Endothelial cell of umbilical vein (primary cell): Measurements from ENCODE around the gene CRLF1. TPM values are rescaled to one million over a fixed set of nuclear protein-coding genes. Genes with fewer than 3 reads are reported as not detected.

ENCODE experiments used
- BruUV-seq: library from RNA; stranded (reverse); fragments of 400-500 nt; replicated peaks from 2 replicates; lab custom pipeline; 2021; lab: Mats Ljungman, UMichigan
- CTCF ChIA-PET: fragments of 300-600, 350-600 bp; sonication (Branson Sonifier 250); formaldehyde crosslinking; loops from one replicate; lab custom pipeline; 2021; ENCODE audit warnings: antibody characterized with exemption, inconsistent platforms; lab: Charles Lee
- POLR2A ChIA-PET: fragments of 300-600, 350-600 bp; sonication (Branson Sonifier 250); formaldehyde crosslinking; loops from one replicate; lab custom pipeline; 2021; ENCODE audit warnings: antibody characterized with exemption, inconsistent platforms; lab: Charles Lee
- DNase-seq: peaks from one replicate; pipeline ENCODE4 v3.0.0-alpha.2; 2011; ENCODE audit warnings: low read depth, low spot score
- FAIRE-seq: peaks from 2 replicates; lab custom pipeline; 2011; peaks lifted over from hg19 to GRCh38; lab: Jason Lieb, UNC
- H2AFZ ChIP-seq: 2 replicates; pipeline ENCODE4 v1.6.0; 2012; ENCODE audit warnings: low read depth, low read length, control low read depth, inconsistent platforms
- H3K27ac ChIP-seq: 2 replicates; pipeline ENCODE4 v1.5.1; 2011; ENCODE audit warnings: low read depth, mild to moderate bottlenecking, control low read depth, low read length, moderate library complexity; ENCODE audit not compliant: insufficient read depth
- H3K27me3 ChIP-seq, 2 experiments: 2 replicates each; pipeline versions ENCODE4 v1.6.0 to v1.6.1; 2011; ENCODE audit warnings: low read length in 2 of 2, mixed read lengths in 1 of 2; ENCODE audit not compliant: control insufficient read depth in 2 of 2, insufficient read depth in 2 of 2
- H3K36me3 ChIP-seq, 2 experiments: 2 replicates in 1 of 2; 3 replicates in 1 of 2; pipeline ENCODE4 v1.5.1; 2011; ENCODE audit warnings: low read length in 2 of 2, mild to moderate bottlenecking in 1 of 2, moderate library complexity in 1 of 2; ENCODE audit not compliant: control insufficient read depth in 2 of 2, insufficient read depth in 2 of 2; ENCODE audit errors: extremely low read depth in 1 of 2
- H3K4me1 ChIP-seq: 3 replicates; pipeline ENCODE4 v1.5.1; 2011; ENCODE audit warnings: mild to moderate bottlenecking, low read length; ENCODE audit not compliant: control insufficient read depth, insufficient read depth; ENCODE audit errors: extremely low read depth
- H3K4me2 ChIP-seq: 2 replicates; pipeline ENCODE4 v1.6.1; 2011; ENCODE audit warnings: low read length, control low read depth, mixed read lengths; ENCODE audit not compliant: insufficient read depth
- H3K4me3 ChIP-seq, 3 experiments: fragments of 200-600 bp in 1 of 3; sonication (generic), shearing (Covaris generic) in 1 of 3; replicated peaks in 1 of 3; 2 replicates each; pipeline ENCODE4 v1.5.1; 2011 to 2016; ENCODE audit warnings: control low read depth in 3 of 3, low read length in 3 of 3, mild to moderate bottlenecking in 2 of 3, inconsistent platforms in 1 of 3, low read depth in 1 of 3, moderate library complexity in 1 of 3; ENCODE audit not compliant: insufficient read depth in 1 of 3
- H3K79me2 ChIP-seq: 2 replicates; pipeline ENCODE4 v1.6.0; 2012; ENCODE audit warnings: low read length, inconsistent platforms; ENCODE audit not compliant: control insufficient read depth, insufficient read depth
- H3K9ac ChIP-seq: replicated peaks from 2 replicates; pipeline ENCODE3; 2011; ENCODE audit warnings: low read length, control low read depth; ENCODE audit not compliant: insufficient read depth; ENCODE audit errors: extremely low read depth
- H3K9me1 ChIP-seq: replicated peaks from 3 replicates; pipeline ENCODE4 v1.6.0; 2011; ENCODE audit warnings: mild to moderate bottlenecking, low read length; ENCODE audit not compliant: control insufficient read depth, insufficient read depth; ENCODE audit errors: extremely low read depth
- H3K9me3 ChIP-seq: replicated peaks from 2 replicates; pipeline ENCODE4 v1.5.1; 2012; ENCODE audit warnings: low read length, inconsistent platforms; ENCODE audit not compliant: control insufficient read depth, insufficient read depth
- H4K20me1 ChIP-seq: replicated peaks from 2 replicates; pipeline ENCODE3; 2011; ENCODE audit warnings: mild to moderate bottlenecking, low read length; ENCODE audit not compliant: control insufficient read depth, insufficient read depth; ENCODE audit errors: extremely low read depth
- EZH2 ChIP-seq: IDR thresholded peaks from 2 replicates; pipeline ENCODE4 v1.6.1; 2012; ENCODE audit warnings: borderline replicate concordance, low read depth, mild to moderate bottlenecking, moderate library complexity, low read length, inconsistent platforms; ENCODE audit not compliant: severe bottlenecking
- FOS ChIP-seq: IDR thresholded peaks from 2 replicates; pipeline ENCODE4 v1.6.1; 2011; ENCODE audit warnings: mild to moderate bottlenecking, low read length, moderate library complexity, borderline replicate concordance; ENCODE audit not compliant: insufficient read depth
- GATA2 ChIP-seq: IDR thresholded peaks from 2 replicates; pipeline ENCODE4 v1.7.0; 2011; ENCODE audit warnings: low read depth, mild to moderate bottlenecking, moderate library complexity, mixed read lengths, low read length; ENCODE audit not compliant: insufficient read length, insufficient read depth
- JUN ChIP-seq: IDR thresholded peaks from 2 replicates; pipeline ENCODE4 v1.6.1; 2011; ENCODE audit warnings: borderline replicate concordance, low read depth; ENCODE audit not compliant: insufficient read length, insufficient read depth
- MYC ChIP-seq: IDR thresholded peaks from one replicate; pipeline ENCODE4 v1.6.1; 2011; ENCODE audit warnings: mild to moderate bottlenecking, low read depth, low read length
- POLR2A ChIP-seq: IDR thresholded peaks from 2 replicates; pipeline ENCODE4 v1.6.1; 2012; ENCODE audit warnings: low read depth, mild to moderate bottlenecking, control low read depth, low read length
- POLR2AphosphoS5 ChIP-seq: IDR thresholded peaks from 2 replicates; pipeline ENCODE4 v1.6.1; 2012; ENCODE audit warnings: low read depth, mild to moderate bottlenecking, control low read depth, low read length, moderate library complexity; ENCODE audit not compliant: insufficient read depth
- dilution Hi-C: fragments of 300-500 bp; cut with MboI; formaldehyde crosslinking; loops from one replicate; pipeline ENCODE4 v1.15.0; 2019; ENCODE audit warnings: low sequenced_read_pairs; ENCODE audit not compliant: extremely low pct_ligation_motif_present
- intact Hi-C: fragments of 100-400 bp; cut with micrococcal nuclease; formaldehyde crosslinking; loops from one replicate; pipeline ENCODE4 v1.10.0; 2022
- polyA plus RNA-seq, 4 experiments: library from polyadenylated mRNA; depleted of rRNA in 3 of 4; stranded (reverse) in 3 of 4; unstranded in 1 of 4; fragments of >200 nt; gene quantifications; 2 replicates each; pipeline versions ENCODE4 v1.2.1 to v1.2.3, GENCODE V29; 2011 to 2012; ENCODE audit warnings: missing spikeins in 1 of 4
- total RNA-seq: library from RNA; stranded (reverse); gene quantifications from 2 replicates; pipeline ENCODE4 v1.2.3, GENCODE V29; 2021
- TF ChIP-seq, protein P1 (sequence below), 2 donors: IDR thresholded peaks; 1 replicate in 1 of 2; 2 replicates in 1 of 2; pipeline ENCODE4 v1.5.1; 2011; ENCODE audit warnings: low read length in 2 of 2, mild to moderate bottlenecking in 2 of 2, moderate library complexity in 2 of 2, control low read depth in 1 of 2, inconsistent platforms in 1 of 2, low read depth in 1 of 2; ENCODE audit not compliant: insufficient read depth in 1 of 2; ENCODE audit errors: extremely low read depth in 1 of 2
- TF ChIP-seq, protein P2 (sequence below): IDR thresholded peaks from 2 replicates; pipeline ENCODE4 v1.6.1; 2011; ENCODE audit not compliant: insufficient read depth, insufficient read length

Gene CRLF1
- total and polyA plus RNA-seq, 2 donors (not counting 3 experiments of a cell fraction or from before 2014, with no cell fraction given), result 0.18 TPM; not detected in 1

DNA sequence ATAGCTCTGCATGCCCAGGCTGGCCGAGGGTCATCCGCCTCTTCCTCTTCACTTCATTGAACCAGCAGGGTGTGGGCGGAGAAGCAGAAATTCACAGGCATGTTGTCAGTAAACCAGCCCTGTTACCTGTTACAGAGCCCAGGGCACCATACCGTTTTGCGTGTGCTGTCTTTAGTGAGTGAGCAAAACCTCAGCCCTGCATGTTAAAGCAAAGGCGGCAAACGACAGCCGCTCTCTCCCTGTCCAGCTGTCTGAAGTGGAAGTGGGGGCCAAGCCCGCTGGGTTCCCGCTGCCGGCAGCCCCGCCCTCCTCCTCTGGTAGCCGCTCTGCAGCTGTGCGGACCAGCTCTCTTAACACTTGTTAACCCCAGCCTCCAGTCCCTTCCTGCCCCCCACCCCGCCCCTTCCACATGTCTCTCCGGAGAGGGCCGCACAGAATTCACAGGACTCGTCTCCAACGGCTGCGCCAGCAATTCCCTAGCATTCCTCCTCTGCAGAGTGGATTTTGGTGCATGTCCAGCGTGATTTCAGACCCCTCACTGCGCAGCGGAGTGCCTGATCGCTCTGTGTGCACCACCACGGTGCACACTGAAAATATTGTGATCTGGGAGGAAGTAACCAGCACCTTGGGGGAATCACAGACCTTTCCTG is 42.9 kb upstream of the CRLF1 start:
- no peaks in the 10 kb centered on the region for H3K27me3 ChIP-seq
- H3K36me3 ChIP-seq, result no peaks in the 10 kb centered on the region
- intact Hi-C loops, result loop anchor here (1.0 to 5.0 kb wide), 4 partner anchors 11 to 47 kb away; partner anchors contain the start of gene KLHL26
- H3K9me3 ChIP-seq, result no peaks in the 10 kb centered on the region
- CTCF ChIA-PET, result interaction anchor here (0.9 to 2.2 kb wide), 6 partner anchors 9 to 197 kb away, joined by 3 to 8 read pairs (median 6); partner anchors contain the start of gene UPF1
- no peaks in the 10 kb centered on the region for H4K20me1 ChIP-seq
- no TSS peak for BruUV-seq
- peaks cover 30% of the 10 kb centered on the region for H3K4me1 ChIP-seq
- H2AFZ ChIP-seq, result no peak overlapping the region
- dilution Hi-C loops, result no loop called here
- POLR2A ChIA-PET, result no interaction called here
- TF ChIP-seq GATA2, result no peak
- TF ChIP-seq POLR2A, result no peak
- TF ChIP-seq POLR2AphosphoS5, result no peak
- DNase-seq (peak; percentile 68), FAIRE-seq (peak; percentile 83)
- H3K79me2 ChIP-seq, result no peaks in the 10 kb centered on the region
- H3K9ac ChIP-seq, result no peak overlapping the region
- H3K27ac ChIP-seq, result peak overlapping the region; percentile 67
- peak overlapping the region; percentile 14 for H3K4me2 ChIP-seq
- no peaks in the 10 kb centered on the region for H3K9me1 ChIP-seq
- no peak overlapping the region for H3K4me3 ChIP-seq

DNA sequence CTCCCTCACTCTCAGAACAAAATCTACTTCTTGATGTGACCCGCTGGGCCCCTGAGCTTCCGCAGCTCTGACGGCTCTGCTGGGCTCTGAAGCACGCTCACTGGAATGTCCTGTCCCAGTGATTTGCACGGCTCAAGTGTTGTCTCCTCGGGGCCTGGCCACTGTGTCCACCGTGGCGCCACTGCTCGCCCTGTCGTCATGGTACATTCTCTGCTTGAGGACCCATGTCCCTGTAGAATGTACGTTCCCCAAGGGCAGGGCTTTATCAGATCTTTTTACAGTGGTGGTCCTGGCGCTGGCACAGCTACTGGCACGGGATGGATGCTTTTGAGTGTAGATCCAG is 42.3 kb upstream of the CRLF1 start:
- TF ChIP-seq JUN, result no peak
- no peak for TF ChIP-seq EZH2
- no peak for TF ChIP-seq GATA2
- TF ChIP-seq POLR2A, result no peak
- TF ChIP-seq, protein P1, sequence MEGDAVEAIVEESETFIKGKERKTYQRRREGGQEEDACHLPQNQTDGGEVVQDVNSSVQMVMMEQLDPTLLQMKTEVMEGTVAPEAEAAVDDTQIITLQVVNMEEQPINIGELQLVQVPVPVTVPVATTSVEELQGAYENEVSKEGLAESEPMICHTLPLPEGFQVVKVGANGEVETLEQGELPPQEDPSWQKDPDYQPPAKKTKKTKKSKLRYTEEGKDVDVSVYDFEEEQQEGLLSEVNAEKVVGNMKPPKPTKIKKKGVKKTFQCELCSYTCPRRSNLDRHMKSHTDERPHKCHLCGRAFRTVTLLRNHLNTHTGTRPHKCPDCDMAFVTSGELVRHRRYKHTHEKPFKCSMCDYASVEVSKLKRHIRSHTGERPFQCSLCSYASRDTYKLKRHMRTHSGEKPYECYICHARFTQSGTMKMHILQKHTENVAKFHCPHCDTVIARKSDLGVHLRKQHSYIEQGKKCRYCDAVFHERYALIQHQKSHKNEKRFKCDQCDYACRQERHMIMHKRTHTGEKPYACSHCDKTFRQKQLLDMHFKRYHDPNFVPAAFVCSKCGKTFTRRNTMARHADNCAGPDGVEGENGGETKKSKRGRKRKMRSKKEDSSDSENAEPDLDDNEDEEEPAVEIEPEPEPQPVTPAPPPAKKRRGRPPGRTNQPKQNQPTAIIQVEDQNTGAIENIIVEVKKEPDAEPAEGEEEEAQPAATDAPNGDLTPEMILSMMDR (IDR thresholded peaks at IDR 0.05; ENCODE audit: extremely low read depth in 1 of 2, insufficient read depth in 1 of 2, low read depth in 1 of 2, low read length in 2 of 2), result no peak
- TF ChIP-seq FOS, result no peak
- no peak for TF ChIP-seq MYC
- TF ChIP-seq, protein P2, sequence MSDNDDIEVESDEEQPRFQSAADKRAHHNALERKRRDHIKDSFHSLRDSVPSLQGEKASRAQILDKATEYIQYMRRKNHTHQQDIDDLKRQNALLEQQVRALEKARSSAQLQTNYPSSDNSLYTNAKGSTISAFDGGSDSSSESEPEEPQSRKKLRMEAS, result no peak
- TF ChIP-seq POLR2AphosphoS5, result no peak
- no peak overlapping the region for H2AFZ ChIP-seq
- H3K4me1 ChIP-seq, result peaks cover 30% of the 10 kb centered on the region
- DNase-seq (no peak), FAIRE-seq (peak; percentile 21)
- H3K4me3 ChIP-seq, result no peak overlapping the region
- no peaks in the 10 kb centered on the region for H3K79me2 ChIP-seq
- intact Hi-C loops (loop anchor here (5.0 kb wide), 1 partner anchor 47 kb away; no protein-coding TSS in a partner anchor), dilution Hi-C loops (no loop called here)
- H3K36me3 ChIP-seq, result no peaks in the 10 kb centered on the region
- H3K9ac ChIP-seq, result no peak overlapping the region
- no peaks in the 10 kb centered on the region for H4K20me1 ChIP-seq
- ChIA-PET POLR2A (no interaction called here), CTCF (interaction anchor here (0.9 to 2.2 kb wide), 6 partner anchors 8 to 198 kb away, joined by 3 to 8 read pairs (median 6); partner anchors contain the start of gene UPF1)
- no peaks in the 10 kb centered on the region for H3K9me3 ChIP-seq
- H3K4me2 ChIP-seq, result no peak overlapping the region
- no TSS peak for BruUV-seq
- no peaks in the 10 kb centered on the region for H3K9me1 ChIP-seq
- H3K27me3 ChIP-seq, result no peaks in the 10 kb centered on the region
- no peak overlapping the region for H3K27ac ChIP-seq
